VCaP (cell line): ENCODE measurements around the gene MYBPC2.

Source experiments
- H3K27ac ChIP-seq: fragments of 450-650 bp; 2 replicates; pipeline ENCODE4 v1.5.1; 2017
- TF ChIP-seq, protein P1 (sequence below): fragments of 450-650 bp; conservative IDR thresholded peaks from 2 replicates; pipeline ENCODE4 v1.5.1; 2017; ENCODE audit warnings: mild to moderate bottlenecking, moderate library complexity

MYBPC2 gene

GRCh38 chr19:50455992-50456391 lies 23.3 kb downstream of the MYBPC2 start:
- TF ChIP-seq, protein P1, sequence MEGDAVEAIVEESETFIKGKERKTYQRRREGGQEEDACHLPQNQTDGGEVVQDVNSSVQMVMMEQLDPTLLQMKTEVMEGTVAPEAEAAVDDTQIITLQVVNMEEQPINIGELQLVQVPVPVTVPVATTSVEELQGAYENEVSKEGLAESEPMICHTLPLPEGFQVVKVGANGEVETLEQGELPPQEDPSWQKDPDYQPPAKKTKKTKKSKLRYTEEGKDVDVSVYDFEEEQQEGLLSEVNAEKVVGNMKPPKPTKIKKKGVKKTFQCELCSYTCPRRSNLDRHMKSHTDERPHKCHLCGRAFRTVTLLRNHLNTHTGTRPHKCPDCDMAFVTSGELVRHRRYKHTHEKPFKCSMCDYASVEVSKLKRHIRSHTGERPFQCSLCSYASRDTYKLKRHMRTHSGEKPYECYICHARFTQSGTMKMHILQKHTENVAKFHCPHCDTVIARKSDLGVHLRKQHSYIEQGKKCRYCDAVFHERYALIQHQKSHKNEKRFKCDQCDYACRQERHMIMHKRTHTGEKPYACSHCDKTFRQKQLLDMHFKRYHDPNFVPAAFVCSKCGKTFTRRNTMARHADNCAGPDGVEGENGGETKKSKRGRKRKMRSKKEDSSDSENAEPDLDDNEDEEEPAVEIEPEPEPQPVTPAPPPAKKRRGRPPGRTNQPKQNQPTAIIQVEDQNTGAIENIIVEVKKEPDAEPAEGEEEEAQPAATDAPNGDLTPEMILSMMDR = no peak
- no peak overlapping the region for H3K27ac ChIP-seq

DNA sequence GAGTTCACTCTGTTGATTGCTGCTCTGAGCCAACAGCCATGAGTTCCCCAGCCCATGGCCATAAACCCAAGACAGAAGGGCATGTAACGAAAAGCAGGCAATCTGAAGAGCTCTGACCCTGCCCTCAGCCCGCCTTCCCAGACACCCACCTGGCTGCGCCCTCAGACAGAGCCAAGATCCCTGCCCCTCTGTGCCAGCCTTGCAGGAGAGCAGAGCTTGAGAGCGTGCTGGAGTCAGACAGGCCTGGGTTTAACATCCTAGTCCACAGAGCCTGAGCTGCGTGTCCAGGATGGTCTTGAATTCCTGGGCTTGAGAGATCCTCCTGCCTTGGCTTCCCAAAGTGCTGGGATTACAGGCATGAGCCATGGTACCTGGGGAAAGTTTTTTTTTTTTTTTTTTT lies 24.6 kb downstream of the MYBPC2 start:
- TF ChIP-seq, protein P1 = no peak
- H3K27ac ChIP-seq = no peak overlapping the region

- TF ChIP-seq, protein P1 = no peak
- no peak overlapping the region for H3K27ac ChIP-seq
Measured at GRCh38 chr19:50458396-50459066, 25.8 kb downstream of the MYBPC2 start.

DNA sequence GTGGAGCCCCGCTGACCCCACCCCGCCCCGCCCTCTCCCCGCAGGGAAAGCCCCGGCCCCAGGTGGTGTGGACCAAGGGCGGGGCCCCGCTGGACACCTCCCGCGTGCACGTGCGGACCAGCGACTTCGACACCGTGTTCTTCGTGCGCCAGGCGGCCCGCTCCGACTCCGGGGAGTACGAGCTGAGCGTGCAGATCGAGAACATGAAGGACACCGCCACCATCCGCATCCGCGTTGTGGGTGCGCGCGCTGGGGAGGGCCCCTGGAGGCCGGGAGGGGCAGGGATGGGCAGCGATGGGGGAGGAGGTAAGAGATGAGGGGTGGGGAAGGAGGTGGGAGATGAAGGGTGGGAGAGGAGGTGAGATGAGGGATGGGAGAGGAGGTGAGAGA lies 26.4 kb downstream of the MYBPC2 start:
- H3K27ac ChIP-seq = no peak overlapping the region
- TF ChIP-seq, protein P1 = no peak

DNA sequence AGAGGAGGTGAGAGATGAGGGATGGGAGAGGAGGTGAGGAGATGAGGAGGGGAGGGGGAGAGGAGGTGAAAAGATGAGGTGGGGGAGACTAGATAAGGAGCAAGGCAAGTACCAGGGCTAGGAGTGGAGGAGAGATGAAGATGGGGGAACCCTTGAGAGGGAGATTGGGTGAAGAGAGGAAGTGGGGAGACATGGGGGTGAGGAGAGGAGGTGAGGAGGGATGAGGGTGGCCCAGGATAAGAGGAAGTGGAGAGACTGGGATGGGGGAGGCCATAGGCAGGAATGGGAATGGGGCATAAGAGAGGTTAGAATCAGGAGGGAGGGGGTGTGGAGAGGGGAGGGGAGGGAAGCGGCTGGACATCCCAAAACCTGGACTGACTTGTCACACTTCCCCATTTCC lies 26.9 kb downstream of the MYBPC2 start:
- H3K27ac ChIP-seq = no peak overlapping the region

GRCh38 chr19:50460161-50460765 lies 27.6 kb downstream of the MYBPC2 start:
- H3K27ac ChIP-seq = no peak overlapping the region
- TF ChIP-seq, protein P1 = no peak

More for the DNA sequence above, 26.9 kb downstream of the MYBPC2 start:
- TF ChIP-seq, protein P1 = no peak

DNA sequence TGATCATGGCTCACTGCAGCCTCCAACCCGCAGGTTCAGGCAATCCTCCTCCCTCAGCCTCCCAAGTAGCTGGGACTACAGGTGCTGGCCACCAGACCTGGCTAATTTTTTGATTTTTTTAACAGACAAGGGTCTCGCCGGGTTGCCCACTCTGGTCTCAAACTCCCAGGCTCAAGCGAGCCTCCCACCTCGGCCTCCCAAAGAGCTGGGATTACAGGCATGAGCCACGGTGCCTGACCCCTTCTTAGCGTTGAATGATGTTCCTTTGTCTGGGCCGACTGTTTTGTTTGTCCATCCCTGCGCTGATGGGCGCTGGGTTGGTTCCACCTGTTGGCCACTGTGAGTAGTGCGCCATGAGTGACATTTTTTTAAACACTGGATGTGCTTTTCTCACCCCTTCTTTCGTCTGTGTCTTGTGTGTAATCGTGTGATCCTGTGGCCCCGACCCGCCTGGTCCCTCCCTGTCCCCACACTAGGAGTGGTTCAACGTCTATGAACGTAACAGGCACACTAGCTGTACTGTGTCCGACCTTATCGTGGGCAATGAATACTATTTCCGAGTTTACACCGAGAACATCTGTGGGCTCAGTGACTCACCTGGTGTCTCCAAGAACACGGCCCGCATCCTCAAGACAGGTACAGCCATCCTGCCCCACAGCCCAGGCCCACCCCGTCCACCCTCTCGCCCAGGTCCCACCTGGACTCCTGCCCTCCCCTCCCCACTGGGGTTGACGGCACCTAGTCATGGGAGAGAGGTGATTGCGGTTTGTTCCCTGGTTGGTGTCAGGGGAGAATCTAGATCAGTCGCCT lies 28.6 kb downstream of the MYBPC2 start:
- TF ChIP-seq, protein P1 = peak; percentile 96
- no peak overlapping the region for H3K27ac ChIP-seq
